Measurements from ENCODE around the gene MICB. TPM values are rescaled to one million over a fixed set of nuclear protein-coding genes. Genes with fewer than 3 reads are reported as not detected.

MICB gene
- total RNA-seq, 1 experiment from 2014 or later = 21.7 TPM

DNA sequence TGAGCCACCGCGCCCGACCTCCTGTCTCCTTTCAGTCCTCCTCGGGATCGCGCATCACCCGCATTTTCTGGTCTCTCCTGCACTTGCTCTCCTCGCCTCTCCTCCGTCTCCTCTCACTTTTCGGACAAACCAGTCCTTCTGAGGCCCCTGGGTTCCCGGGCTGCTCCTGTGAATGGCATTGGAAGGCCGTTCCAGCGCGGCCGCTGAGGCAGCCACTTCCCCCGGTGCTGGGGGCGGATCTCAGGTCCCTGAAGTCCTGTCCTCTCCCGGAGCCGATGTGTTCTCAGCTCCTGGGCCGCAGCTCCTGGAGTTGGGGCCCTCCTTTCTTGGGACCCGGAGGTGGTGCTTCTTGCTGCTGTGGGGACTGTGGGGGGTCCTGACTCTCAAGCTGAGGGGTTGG, 803 bp downstream of the MICB start:
- peak overlapping the region; percentile 67 for H3K9ac ChIP-seq (ENCODE audit: low read length)
- peaks cover 22 to 38% of the 10 kb centered on the region in 2 experiments for H3K4me1 ChIP-seq (ENCODE audit: control insufficient read depth in 1 of 2, insufficient read depth in 2 of 2, low read length in 2 of 2)
- H3K36me3 ChIP-seq (ENCODE audit: control insufficient read depth in 1 of 2, insufficient read depth in 2 of 2, low read length in 2 of 2) = no peaks in the 10 kb centered on the region
- no TSS peak for BruUV-seq (replicated peaks)
- H3K4me2 ChIP-seq (ENCODE audit: low read length) = peak overlapping the region; percentile 87
- intact Hi-C loops (cut with micrococcal nuclease) = no loop called here
- RAD21 ChIA-PET (ENCODE audit: low non-redundant PET in 1 of 2, low total read pairs in 2 of 2, uncharacterized antibody in 2 of 2, unreplicated experiment in 2 of 2) = no interaction called here
- no peak for ATAC-seq
- POLR2A ChIA-PET = interaction anchor here (0.6 to 2.2 kb wide), 4 partner anchors 20 to 96 kb away, joined by 3 to 10 read pairs (median 6); partner anchors contain the start of genes DDX39B and MCCD1
- CTCF ChIA-PET = no interaction called here
- H3K27me3 ChIP-seq (ENCODE audit: insufficient read depth, low read length) = no peaks in the 10 kb centered on the region
- H2AFZ ChIP-seq (ENCODE audit: low read depth, low read length, poor library complexity, severe bottlenecking) = no peak overlapping the region
- H3K79me2 ChIP-seq (ENCODE audit: insufficient read depth, low read length) = peaks cover 37% of the 10 kb centered on the region
- H3K9me3 ChIP-seq (ENCODE audit: control insufficient read depth in 1 of 2, insufficient read depth in 1 of 2, low read depth in 1 of 2, low read length in 2 of 2) = no peaks in the 10 kb centered on the region
- no peak for TF ChIP-seq POLR2A (IDR thresholded peaks at IDR 0.05; ENCODE audit: borderline replicate concordance, extremely low read depth, insufficient read depth, insufficient read length)
- TF ChIP-seq SP1 (IDR thresholded peaks at IDR 0.05; ENCODE audit: low read depth) = no peak
- TF ChIP-seq EZH2phosphoT487 (IDR thresholded peaks at IDR 0.05; ENCODE audit: borderline replicate concordance) = no peak
- TF ChIP-seq, protein P1, sequence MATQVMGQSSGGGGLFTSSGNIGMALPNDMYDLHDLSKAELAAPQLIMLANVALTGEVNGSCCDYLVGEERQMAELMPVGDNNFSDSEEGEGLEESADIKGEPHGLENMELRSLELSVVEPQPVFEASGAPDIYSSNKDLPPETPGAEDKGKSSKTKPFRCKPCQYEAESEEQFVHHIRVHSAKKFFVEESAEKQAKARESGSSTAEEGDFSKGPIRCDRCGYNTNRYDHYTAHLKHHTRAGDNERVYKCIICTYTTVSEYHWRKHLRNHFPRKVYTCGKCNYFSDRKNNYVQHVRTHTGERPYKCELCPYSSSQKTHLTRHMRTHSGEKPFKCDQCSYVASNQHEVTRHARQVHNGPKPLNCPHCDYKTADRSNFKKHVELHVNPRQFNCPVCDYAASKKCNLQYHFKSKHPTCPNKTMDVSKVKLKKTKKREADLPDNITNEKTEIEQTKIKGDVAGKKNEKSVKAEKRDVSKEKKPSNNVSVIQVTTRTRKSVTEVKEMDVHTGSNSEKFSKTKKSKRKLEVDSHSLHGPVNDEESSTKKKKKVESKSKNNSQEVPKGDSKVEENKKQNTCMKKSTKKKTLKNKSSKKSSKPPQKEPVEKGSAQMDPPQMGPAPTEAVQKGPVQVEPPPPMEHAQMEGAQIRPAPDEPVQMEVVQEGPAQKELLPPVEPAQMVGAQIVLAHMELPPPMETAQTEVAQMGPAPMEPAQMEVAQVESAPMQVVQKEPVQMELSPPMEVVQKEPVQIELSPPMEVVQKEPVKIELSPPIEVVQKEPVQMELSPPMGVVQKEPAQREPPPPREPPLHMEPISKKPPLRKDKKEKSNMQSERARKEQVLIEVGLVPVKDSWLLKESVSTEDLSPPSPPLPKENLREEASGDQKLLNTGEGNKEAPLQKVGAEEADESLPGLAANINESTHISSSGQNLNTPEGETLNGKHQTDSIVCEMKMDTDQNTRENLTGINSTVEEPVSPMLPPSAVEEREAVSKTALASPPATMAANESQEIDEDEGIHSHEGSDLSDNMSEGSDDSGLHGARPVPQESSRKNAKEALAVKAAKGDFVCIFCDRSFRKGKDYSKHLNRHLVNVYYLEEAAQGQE (IDR thresholded peaks at IDR 0.05; ENCODE audit: low read depth) = no peak
- no peak for TF ChIP-seq CEBPB (IDR thresholded peaks at IDR 0.05; ENCODE audit: low read depth)
- TF ChIP-seq CBX3 (IDR thresholded peaks at IDR 0.05; ENCODE audit: low read depth) = no peak
- no peak for TF ChIP-seq ZNF274 (IDR thresholded peaks at IDR 0.05; ENCODE audit: low read depth, low read length)
- no peak for TF ChIP-seq FOSL1 (IDR thresholded peaks at IDR 0.05; ENCODE audit: low read depth)
- TF ChIP-seq ELF1 (IDR thresholded peaks at IDR 0.05; ENCODE audit: borderline replicate concordance, low read depth) = no peak
- TF ChIP-seq TCF7L2 (IDR thresholded peaks at IDR 0.05; ENCODE audit: borderline replicate concordance, extremely low read depth, insufficient read depth, insufficient read length) = no peak
- no peak for TF ChIP-seq SRF (IDR thresholded peaks at IDR 0.05; ENCODE audit: low read depth)
- TF ChIP-seq, protein P2, sequence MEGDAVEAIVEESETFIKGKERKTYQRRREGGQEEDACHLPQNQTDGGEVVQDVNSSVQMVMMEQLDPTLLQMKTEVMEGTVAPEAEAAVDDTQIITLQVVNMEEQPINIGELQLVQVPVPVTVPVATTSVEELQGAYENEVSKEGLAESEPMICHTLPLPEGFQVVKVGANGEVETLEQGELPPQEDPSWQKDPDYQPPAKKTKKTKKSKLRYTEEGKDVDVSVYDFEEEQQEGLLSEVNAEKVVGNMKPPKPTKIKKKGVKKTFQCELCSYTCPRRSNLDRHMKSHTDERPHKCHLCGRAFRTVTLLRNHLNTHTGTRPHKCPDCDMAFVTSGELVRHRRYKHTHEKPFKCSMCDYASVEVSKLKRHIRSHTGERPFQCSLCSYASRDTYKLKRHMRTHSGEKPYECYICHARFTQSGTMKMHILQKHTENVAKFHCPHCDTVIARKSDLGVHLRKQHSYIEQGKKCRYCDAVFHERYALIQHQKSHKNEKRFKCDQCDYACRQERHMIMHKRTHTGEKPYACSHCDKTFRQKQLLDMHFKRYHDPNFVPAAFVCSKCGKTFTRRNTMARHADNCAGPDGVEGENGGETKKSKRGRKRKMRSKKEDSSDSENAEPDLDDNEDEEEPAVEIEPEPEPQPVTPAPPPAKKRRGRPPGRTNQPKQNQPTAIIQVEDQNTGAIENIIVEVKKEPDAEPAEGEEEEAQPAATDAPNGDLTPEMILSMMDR (IDR thresholded peaks at IDR 0.05 in 2 of 3, conservative IDR thresholded peaks at IDR 0.05 in 1 of 3; ENCODE audit: borderline replicate concordance in 1 of 3, insufficient read depth in 1 of 3, low read depth in 2 of 3, low read length in 2 of 3) = no peak
- no peak for TF ChIP-seq SIN3A (IDR thresholded peaks at IDR 0.05; ENCODE audit: low read depth)
- no peak for TF ChIP-seq JUND (IDR thresholded peaks at IDR 0.05)
- no peak for TF ChIP-seq EGR1 (IDR thresholded peaks at IDR 0.05; ENCODE audit: low read depth)
- no peak for TF ChIP-seq ZFX (IDR thresholded peaks at IDR 0.05)
- TF ChIP-seq, protein P3, sequence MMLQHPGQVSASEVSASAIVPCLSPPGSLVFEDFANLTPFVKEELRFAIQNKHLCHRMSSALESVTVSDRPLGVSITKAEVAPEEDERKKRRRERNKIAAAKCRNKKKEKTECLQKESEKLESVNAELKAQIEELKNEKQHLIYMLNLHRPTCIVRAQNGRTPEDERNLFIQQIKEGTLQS (IDR thresholded peaks at IDR 0.05) = no peak
- no peak for TF ChIP-seq YY1 (IDR thresholded peaks at IDR 0.05; ENCODE audit: extremely low read depth, insufficient replicate concordance, low read depth, low read length)
- TF ChIP-seq POLR2AphosphoS5 (IDR thresholded peaks at IDR 0.05; ENCODE audit: low read depth, low read length) = no peak
- no peak for TF ChIP-seq RAD21 (IDR thresholded peaks at IDR 0.05; ENCODE audit: low read depth)
- H3K4me3 ChIP-seq (replicated peaks in 1 of 2; ENCODE audit: low read depth in 1 of 2, low read length in 2 of 2) = peak overlapping the region; percentile 47 to 70
- no peaks in the 10 kb centered on the region for H3K9me2 ChIP-seq (ENCODE audit: insufficient read depth)
- no peak for DNase-seq (ENCODE audit: low read depth, low spot score)
- peak overlapping the region; percentile 64 for H3K27ac ChIP-seq (ENCODE audit: low read depth, low read length)
- no peaks in the 10 kb centered on the region for H4K20me1 ChIP-seq (ENCODE audit: insufficient read depth)

Data from HCT116 (cell line).